ENCODE data around the gene LELP1.

- TF ChIP-seq POLR2A (IDR thresholded peaks at IDR 0.05; ENCODE audit: low read length), result no peak
- TF ChIP-seq GATA1 (IDR thresholded peaks at IDR 0.05; ENCODE audit: low read depth, low read length), result no peak
These were observed 12.9 kb upstream of the LELP1 start for GRCh38 chr1:153190373-153190772.
